ENCODE data around the gene ANKRD10.

The ANKRD10 gene

DNA sequence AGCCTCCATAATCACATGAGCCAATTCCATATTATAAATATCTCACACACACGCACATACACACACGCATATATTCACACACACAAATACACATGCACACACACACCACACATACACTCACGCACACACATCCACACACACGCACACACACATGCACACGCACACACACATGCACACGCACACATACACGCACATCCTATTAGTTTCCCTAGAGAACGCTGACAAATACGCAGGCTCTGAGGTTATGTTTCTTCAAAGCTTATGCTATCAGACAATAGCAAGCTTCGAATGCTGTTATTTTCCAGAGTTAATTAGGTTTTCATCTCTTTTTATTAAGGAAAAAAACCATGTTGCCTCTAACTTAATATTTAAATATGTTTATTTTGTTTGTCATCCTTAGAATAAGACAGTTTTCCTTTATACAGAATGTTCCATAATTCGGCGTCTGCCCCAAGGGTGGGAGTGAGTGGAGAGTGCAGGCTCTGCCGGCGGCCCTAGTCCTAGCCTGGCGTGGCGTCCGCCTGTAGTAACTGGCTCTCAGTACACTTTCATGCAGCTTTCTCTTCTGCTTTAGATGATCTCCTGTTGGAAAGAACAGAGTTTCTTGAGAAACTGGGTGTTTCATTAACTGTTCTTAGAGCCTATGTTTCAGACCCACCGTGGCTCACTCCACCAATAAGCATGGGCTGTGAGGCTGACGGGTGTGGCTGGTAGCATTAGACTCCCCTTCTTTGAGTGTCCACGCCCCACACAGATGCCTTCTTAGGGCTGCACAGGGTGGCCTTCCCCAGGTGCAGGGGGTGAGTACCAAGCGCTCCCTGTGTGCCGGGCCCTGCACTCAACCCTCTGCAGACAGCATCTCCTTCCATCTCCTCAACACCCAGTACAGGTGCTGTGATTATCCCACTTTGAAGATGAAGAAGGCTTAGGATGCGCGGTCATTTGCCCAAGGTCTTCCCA, 30.4 kb upstream of the ANKRD10 start:
- DNase-seq (ENCODE audit: low spot score): no peak

- peak; percentile 40 for DNase-seq (ENCODE audit: low spot score)
Observed at GRCh38 chr13:110944121-110944967, 29.5 kb upstream of the ANKRD10 start.

DNA sequence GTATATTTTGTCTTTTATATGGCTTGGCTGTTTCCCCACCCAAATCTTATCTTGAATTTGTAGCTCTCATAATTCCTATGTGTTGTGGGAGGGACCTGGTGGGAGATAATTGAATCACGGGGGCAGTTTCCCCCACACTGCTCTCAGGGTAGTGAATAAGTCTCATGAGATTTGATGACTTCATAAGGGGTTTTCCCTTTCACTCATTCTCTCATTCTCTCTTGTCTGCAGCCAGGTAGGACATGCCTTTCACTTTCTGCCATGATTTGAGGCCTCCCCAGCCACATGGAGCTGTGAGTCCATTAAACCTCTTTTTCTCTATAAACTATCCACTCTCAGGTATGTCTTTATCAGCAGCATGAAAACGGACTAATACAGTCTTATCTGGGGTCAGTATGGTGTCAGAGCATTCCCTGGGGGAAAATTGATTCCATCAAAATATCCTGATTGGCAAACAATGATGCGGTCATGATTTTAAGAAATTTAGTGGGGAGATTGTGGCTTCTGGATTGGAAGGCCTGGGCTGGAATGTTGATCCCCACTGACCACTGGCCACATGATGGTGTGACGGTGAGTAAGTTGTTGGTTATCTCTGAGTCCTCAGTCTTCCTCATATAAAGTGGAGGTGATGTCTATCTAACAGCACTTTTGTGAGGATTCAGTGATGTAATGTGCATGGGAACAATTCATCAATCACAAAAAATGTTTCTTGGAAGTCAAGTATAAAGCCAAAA, 27.5 kb upstream of the ANKRD10 start:
- no peak for DNase-seq (ENCODE audit: low spot score)

- no peak for DNase-seq (ENCODE audit: low spot score)
Observed at GRCh38 chr13:110938662-110939421, 24.0 kb upstream of the ANKRD10 start.

DNA sequence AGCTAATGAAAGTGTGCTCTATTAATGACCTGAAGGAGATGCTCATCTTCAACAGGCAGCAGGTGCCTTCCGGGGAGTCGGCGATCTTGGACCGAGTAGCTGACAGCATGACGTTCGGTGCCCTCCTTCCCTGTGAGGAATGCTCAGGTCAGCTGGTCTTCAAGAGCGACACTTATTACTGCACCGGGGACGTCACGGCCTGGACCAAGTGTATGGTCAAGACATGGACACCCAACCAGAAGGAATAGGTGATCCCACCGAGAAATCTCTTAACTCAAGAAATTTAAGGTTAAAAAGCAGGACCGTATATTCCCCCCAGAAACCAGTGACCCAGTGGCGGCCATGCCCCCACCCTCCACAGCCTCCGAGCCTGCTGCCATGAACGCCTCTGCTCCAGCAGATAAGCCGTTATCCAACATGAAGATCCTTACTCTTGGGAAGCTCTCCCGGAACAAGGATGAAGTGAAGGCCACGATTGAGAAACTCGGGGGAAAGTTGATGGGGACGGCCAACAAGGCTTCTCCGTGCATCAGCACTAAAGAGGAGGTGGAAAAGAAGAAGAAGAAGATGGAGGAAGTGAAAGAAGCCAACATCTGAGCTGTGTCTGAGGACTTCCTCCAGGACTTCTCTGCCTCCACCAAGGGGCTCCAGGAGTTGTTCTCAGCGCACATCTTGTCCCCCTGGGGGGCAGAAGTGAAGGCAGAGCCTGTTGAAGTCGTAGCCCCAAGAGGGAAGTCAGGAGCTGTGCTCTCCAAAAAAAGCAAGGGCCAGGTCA, 22.8 kb upstream of the ANKRD10 start:
- no peak for DNase-seq (ENCODE audit: low spot score)

- DNase-seq (ENCODE audit: low spot score): no peak
Observed at GRCh38 chr13:110936519-110936918, 21.6 kb upstream of the ANKRD10 start.

DNA sequence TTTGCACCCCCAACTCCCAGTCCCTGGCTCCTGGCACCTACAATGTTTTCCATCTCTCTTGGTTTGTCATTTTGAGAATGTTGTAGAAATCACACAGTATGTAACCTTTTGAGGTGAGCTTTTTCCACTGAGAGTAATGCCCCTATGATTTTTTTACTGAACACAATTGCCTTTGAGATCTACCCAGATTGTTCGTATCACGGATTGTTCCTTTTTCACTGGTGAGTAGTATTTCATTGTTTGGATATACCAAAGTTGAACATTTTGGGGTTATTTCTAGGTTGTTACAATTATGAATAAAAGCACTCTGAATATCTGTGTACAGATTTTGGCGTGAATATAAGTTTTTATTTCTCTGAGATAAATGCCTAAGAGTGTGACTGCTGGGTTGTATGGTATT, 17.7 kb upstream of the ANKRD10 start:
- DNase-seq (ENCODE audit: low spot score): no peak

GRCh38 chr13:110929104-110929777, 14.4 kb upstream of the ANKRD10 start:
- DNase-seq (ENCODE audit: low spot score): no peak

- no peak for DNase-seq (ENCODE audit: low spot score)
Observed at GRCh38 chr13:110925023-110925612, 10.2 kb upstream of the ANKRD10 start.

GRCh38 chr13:110924639-110924934, 9.7 kb upstream of the ANKRD10 start:
- no peak for DNase-seq (ENCODE audit: low spot score)

DNA sequence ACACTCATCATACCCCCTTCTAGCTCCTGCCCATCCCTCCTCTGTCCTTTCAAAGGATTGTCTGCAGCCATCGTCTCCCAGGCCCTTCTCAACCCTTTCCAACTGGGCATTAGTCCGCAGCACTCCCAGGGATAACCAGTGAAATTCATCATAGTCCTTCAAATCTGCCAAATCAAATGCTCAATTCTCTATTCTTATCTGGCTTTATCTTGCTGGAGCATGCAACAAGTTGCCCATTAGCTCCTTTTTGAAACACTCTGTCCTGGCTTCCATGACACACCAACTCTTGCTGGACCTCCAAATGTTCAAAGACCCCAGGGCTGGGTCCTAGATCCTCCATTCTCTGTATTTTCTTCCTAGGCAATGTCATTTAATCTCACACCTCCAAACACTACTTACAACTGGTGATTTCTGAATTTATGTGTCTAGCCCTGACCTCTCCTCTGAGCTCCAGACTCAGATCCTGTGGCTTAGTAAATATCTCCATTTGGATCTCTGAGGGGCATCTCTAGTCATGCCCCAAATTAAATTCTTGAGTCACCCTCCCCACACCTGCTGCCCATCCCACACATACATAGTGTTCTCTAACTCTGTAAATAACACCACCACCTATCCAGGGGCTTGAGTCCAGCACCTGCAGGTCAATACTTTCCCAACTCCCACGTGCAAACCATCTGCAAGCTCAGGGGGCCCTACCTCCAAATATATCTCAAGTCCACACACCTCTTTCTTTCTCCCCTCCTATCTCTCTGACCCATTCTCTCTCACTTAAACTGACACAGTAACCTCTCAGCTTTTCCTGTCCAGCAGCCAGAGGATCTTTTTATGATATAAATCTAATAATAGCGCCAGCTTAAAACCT, 9.1 kb upstream of the ANKRD10 start:
- no peak for DNase-seq (ENCODE audit: low spot score)

GRCh38 chr13:110923086-110923485, 8.2 kb upstream of the ANKRD10 start:
- DNase-seq (ENCODE audit: low spot score): no peak

DNA sequence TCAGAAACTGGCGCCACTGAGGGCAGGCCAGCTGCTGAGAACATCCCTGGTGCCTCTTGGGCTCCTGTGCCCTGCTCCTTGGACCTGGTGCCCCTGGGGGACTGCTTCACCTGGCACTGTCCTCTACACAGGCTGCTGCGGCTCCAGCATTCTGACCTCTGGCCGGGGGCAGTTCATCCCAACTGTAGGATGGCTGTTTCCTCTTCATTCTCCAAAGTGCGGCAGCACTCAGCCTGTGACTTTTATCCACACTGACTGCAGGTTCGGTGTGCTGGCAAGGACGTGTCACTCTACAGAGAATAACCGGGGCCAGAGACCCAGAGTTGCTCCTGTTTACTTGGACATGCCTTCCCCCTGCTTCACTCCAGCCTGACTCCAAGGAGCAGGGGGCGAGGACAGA, 7.6 kb upstream of the ANKRD10 start:
- DNase-seq (ENCODE audit: low spot score): no peak

DNA sequence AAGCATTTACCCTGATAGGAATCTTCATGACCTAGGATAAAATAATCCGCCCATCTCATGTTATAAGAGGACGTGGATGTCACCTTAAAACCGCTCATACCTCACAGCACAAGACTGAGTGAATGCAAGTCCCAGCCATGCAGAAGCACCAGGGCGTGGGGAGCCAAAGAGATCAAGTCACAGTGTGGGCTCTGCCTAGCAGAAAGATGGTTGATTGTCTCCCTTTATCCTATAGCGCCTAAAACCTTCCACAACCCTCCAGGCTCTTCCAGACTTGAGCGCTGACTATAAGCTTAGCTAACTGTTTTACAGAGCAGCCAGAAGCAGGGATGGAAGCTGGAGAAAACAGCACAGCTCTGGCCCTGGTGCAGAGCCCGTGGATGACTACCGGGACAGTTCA, 6.8 kb upstream of the ANKRD10 start:
- DNase-seq (ENCODE audit: low spot score): no peak

DNA sequence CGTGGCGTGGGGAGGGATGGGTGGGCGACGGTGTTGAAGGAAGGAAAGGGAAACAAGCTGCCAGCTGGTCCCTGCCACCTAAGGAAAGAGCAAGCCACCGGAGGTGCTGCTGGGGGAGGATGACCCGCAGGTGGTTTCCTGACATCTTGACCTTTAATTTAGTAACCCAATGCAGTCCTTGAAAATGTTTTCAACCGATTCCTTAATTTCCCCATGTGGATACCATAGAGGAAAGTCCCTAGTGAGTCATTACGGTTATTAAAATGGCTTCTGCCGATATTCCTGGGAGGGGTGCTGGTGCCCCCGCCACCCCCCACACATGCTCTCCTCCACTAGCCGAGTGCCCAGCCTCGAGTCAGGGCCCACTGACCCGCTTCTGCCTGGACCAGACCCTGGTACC, 6.3 kb upstream of the ANKRD10 start:
- no peak for DNase-seq (ENCODE audit: low spot score)

DNA sequence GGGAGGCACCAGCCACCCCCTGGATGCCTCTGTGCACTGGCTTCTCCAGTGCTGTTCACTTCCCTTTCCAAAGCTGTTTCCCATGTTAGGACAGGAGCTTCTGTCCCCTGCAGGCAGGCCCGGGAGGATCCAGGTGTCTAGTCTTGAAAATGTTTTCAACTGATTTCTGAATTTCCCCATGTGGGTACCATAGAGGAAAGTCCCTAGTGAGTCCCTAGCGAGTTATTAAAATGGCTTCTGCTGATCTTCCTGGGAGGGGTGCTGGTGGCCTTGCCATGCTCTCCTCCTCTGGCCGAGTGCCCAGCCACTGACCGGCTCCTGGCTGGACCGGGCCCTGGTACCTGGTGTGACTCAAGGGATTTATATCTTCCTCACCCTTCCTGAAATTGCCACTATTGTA, 5.2 kb upstream of the ANKRD10 start:
- no peak for DNase-seq (ENCODE audit: low spot score)

DNA sequence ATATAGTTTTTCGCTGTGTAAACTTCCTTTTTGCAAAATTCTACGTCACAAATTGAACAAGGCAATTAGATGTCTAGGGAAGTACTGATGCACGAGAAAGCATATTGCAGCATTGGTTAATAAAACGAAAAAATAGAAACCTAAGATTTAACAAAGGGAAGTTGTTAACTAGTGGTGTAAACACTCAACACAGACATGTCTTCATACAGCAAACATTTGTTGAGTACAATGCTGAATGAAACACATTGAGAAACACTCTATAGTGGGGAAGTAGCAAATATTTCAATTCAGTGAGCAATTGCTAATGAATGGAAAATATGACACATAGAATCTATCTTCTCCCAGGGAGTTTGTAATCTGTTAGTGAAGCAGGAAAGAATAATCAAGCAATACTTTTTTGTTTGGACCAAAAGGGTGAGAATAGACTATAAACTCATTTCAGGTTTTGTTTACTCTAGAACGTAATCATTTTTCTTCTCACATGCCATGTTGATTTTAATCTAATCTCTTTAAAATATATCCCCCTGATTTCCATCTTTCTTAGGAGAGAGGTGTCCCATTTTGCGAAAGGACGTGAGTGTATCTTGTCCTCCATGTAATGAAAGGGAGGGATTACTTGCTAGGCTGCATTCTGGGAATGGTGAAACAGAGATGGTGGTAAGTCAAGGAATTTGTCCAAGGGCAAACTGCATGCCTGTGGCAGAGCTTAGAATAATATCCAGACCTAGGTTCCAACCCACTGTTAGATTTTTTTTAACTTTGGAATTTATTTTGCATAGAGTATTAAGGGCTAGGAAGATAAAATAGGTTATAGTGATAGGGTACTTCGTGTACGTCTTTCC, 1.7 kb upstream of the ANKRD10 start:
- no peak for DNase-seq (ENCODE audit: low spot score)

DNA sequence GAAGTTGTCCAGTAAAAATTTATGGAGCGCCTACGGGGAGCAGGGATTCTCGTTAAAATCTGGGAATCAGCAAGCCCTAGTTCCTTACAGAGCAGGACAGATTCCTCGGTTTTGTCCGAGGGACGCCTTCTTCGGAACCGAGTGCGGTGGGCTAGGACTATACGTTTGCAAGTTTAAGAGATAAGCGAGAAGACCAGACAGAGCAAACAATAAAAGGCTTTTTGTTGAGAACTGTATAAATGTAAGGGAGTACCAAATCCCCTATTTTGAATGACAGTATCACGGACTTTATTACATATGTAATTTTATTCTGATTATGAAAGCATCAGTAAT, 971 bp upstream of the ANKRD10 start:
- DNase-seq (ENCODE audit: low spot score): no peak

Measured in LoVo (cell line).